Left lobe of liver (tissue), 2 donors: Measurements from ENCODE around the gene FYB1. TPM values are rescaled to one million over a fixed set of nuclear protein-coding genes. Genes with fewer than 3 reads are reported as not detected.
"Not testable (repeated sequence)": the region's sequence is repeated elsewhere in the genome, so short reads cannot be mapped to it uniquely, and the experiment has no call there.

Experiments
- ATAC-seq: fragments of 200-7000 bp; cut with Tn5 transposase; one replicate; pipeline ENCODE4 v1.9.1; 2020; ENCODE audit warnings: mild to moderate bottlenecking, moderate library complexity
- DNase-seq: peaks from one replicate; pipeline ENCODE4 v3.0.0-alpha.2; 2020; ENCODE audit warnings: low spot score
- total RNA-seq: library from RNA; stranded (reverse); gene quantifications from one replicate; pipeline ENCODE4 v1.2.1, GENCODE V29; 2021
- donor health status: DM: no; HTN: no; CAD: no; lungs with moderate emphysema.
- donor health status: DM: no; HTN: yes; CAD: no.

The FYB1 gene
- total RNA-seq, 1 donor from 2014 or later, result 4.4 TPM

DNA sequence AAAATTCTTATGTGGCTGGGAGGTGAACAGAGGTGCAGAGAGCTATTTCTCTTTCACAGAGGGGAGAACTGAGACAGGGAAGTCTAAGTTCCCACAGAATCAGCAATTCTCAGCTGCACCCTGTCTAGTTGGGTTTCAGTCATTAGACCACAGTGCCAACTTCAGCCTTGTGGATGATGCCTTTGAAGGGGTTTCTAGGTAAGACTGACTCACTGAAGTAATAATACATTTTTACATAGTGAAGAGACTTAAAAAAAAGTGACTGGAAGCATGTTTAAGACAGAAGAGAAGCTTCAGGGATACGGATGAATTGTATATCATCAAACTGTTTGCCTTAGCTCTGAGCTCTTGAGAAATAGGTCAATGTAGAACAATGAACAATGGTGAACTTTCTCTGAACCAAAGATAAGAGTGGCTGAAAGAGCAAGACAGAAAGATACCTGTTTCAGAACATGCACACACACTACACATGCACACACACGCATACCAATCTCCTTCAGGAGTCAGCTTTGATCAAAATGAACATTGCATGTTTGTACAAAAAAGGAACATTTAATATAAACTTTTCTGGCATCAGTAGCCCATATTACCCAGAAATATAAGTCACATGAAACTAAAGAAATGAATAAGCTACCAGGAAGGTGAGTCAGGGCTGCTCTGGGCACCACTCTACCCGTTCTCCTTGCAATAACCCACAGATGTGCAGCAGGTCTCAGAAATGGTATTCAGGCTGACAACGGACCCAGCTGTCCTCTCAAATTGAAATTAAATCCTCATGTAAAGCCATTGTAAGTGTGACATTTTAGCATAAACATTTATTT lies 12.6 kb upstream of the FYB1 start:
- ATAC-seq, result no peak
- no peak for DNase-seq

- DNase-seq (no peak), ATAC-seq (no peak)
These were observed 9.2 kb upstream of the FYB1 start for GRCh38 chr5:39228596-39228995.

GRCh38 chr5:39226558-39226957 lies 7.2 kb upstream of the FYB1 start:
- ATAC-seq, result no peak
- DNase-seq, result no peak

DNA sequence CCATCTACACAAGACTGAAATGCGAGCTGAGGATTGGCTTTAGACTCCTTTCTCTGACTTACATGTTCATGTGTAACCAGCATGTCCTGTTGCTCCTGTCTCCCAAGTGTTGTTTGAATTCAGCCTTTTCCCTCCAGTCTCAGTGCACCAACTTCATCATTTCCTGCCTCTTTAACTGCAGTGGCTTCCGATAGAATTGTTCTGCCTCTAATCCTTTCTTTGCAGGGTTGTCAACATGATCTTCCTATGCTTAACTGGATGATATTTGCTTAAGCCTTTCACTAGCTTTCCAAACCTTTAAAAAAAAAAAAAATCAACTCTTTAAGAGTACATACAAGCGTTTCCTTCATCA lies 6.7 kb upstream of the FYB1 start:
- DNase-seq (no peak), ATAC-seq (no peak)

GRCh38 chr5:39225405-39226099 lies 6.2 kb upstream of the FYB1 start:
- no peak for DNase-seq
- ATAC-seq, result no peak

- ATAC-seq (no peak), DNase-seq (no peak)
These were observed 4.9 kb upstream of the FYB1 start for GRCh38 chr5:39224196-39224761.

DNA sequence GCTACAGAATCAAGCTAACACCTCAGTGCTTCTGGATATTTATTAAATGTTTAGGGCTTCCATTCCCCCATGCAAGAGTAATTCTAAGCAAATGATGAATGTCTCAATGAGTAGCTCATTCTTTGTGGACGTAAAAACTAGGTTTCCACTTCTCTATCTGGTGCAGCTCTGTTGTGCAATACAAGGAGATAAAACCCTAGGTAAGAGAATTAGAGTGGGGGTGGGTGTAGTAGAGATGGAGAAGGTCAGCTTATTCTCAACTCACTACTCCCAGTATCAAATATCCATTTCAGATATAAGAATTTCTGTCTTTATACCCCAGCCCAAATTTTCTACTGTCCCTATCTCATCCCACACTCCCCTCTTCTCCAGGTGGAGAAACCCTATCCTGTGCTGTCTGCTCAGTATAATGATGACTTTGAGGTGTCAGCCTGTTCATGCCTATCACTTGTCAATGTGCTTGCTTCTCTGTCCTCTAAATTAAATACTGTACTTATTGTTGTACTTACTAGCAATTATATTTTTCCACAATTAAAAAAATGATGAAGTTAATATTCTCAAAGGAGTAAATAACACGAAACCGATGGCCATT lies 4.3 kb upstream of the FYB1 start:
- DNase-seq, result no peak
- ATAC-seq, result no peak

DNA sequence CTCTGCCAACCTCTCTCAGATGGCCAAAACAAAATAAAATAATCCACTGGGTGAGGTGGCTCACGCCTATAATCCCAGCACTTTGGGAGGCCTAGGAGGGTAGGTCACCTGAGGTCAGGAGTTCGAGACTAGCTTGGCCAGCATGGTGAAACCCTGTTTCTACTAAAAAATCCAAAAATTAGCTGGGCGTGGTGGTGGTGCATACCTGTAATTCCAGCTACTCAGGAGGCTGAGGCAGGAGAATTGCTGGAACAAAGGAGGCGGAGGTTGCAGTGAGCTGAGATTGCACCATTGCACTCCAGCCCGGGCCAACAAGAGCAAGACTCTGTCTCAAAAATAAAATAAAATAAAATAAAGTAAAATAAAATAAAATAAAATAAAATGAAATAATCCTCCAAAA lies 2.3 kb upstream of the FYB1 start:
- not testable (repeated sequence) for DNase-seq, ATAC-seq

- DNase-seq (no peak), ATAC-seq (no peak)
These were observed 1.1 kb upstream of the FYB1 start for GRCh38 chr5:39220280-39221030.

DNA sequence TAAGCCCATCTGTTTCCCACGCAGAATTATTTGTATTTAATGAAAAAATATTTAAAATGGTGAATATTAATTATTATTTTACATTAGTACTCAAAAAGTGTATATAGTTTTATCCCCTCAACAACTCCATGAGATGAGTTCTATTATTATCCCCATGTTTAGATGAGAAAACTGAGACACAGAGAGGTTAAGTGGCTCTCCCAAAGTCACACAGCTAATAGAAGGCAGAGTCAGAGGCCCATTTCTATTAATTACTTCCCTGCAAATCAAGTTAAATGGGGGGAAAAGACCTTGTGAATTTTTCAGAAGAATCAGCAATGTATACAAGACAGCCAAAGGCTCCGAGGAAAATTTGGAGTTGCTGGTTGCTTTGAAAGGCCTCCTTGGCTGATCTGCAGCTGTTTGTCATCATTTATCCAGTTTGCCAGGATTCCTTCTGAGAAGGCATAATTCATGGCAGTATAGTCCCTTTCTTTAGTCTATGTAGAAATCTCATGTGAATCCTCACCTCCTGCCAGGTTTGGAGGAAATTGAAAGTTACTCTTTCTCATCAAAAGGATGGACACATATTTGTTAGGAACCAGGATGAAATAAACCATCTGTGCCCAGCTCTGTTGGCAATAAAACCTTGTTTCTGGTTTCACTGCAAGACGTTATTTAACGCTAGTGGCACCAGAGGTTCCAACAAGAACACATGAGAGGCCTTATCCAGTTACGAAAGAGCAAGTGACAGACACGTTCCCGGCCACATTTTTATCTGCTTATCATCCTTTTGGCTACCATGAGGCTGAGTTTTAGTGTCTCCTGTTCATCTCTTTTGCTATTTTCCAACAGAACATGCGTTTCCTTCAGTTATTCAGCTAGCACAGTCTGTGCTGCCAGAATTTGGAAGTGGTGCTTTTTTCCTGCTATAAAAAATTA lies 621 bp downstream of the FYB1 start:
- ATAC-seq, result no peak
- no peak for DNase-seq

GRCh38 chr5:39217365-39218281 lies 1.7 kb downstream of the FYB1 start:
- peak; percentile 99 for ATAC-seq
- peak; percentile 73 for DNase-seq

DNA sequence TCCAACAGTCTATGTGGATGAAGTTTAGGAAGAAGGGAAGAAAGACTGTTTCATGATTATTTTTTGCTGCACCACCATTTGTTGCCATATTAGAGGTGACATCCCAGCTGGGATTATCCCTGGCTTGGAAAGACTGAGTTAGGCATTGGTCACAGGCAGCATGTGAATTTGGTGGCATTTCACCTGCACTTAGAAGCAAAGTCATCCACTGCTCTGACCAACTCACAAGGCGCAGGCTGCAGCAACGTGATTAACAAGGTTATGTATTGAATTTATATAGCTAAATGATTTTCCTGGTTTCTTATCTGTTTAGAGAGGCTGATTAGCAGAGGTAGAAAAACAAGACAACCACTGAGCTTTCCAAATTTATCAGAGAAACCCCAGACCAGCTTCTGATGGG lies 2.7 kb downstream of the FYB1 start:
- ATAC-seq, result no peak

GRCh38 chr5:39215857-39216256 lies 3.5 kb downstream of the FYB1 start:
- no peak for ATAC-seq
- DNase-seq, result no peak

More for the DNA sequence above, 2.7 kb downstream of the FYB1 start:
- no peak for DNase-seq

- DNase-seq (no peak), ATAC-seq (no peak)
These were observed 4.3 kb downstream of the FYB1 start for GRCh38 chr5:39214912-39215709.

GRCh38 chr5:39213447-39214207 lies 5.7 kb downstream of the FYB1 start:
- no peak for ATAC-seq
- no peak for DNase-seq

GRCh38 chr5:39211773-39212172 lies 7.6 kb downstream of the FYB1 start:
- no peak for ATAC-seq
- DNase-seq, result no peak

- no peak for DNase-seq
- ATAC-seq, result no peak
These were observed 9.4 kb downstream of the FYB1 start for GRCh38 chr5:39209924-39210323.
